Fibroblast of peridontal ligament (primary cell): ENCODE results near the gene PPIAL4G.
"Not testable (repeated sequence)": the region's sequence is repeated elsewhere in the genome, so short reads cannot be mapped to it uniquely, and the experiment has no call there.

Source experiments
- DNase-seq: peaks from one replicate; pipeline ENCODE4 v3.0.0-alpha.2; 2010; ENCODE audit errors: extremely low read depth

The PPIAL4G gene

GRCh38 chr1:148483029-148483428, at the start of gene PPIAL4G:
PPIAL4G (minus strand) TSS chr1:148483302; CDS start chr1:148483252, 50 bp downstream.
- DNase-seq = not testable (repeated sequence)

- not testable (repeated sequence) for DNase-seq
These were observed 49.1 kb upstream of the PPIAL4G start for GRCh38 chr1:148532158-148532557.

- peak; percentile 66 for DNase-seq
These were observed 46.0 kb upstream of the PPIAL4G start for GRCh38 chr1:148529101-148529567.

- DNase-seq = not testable (repeated sequence)
These were observed 45.5 kb upstream of the PPIAL4G start for GRCh38 chr1:148528591-148528990.

- DNase-seq = not testable (repeated sequence)
These were observed 43.5 kb upstream of the PPIAL4G start for GRCh38 chr1:148526587-148526986.

GRCh38 chr1:148523205-148524144, 40.4 kb upstream of the PPIAL4G start:
- DNase-seq = not testable (repeated sequence)

- DNase-seq = peak; percentile 92
These were observed 39.6 kb upstream of the PPIAL4G start for GRCh38 chr1:148522561-148523204.

- peak; percentile 62 for DNase-seq
These were observed 39.0 kb upstream of the PPIAL4G start for GRCh38 chr1:148522072-148522471.

- DNase-seq = not testable (repeated sequence)
These were observed 31.2 kb upstream of the PPIAL4G start for GRCh38 chr1:148514310-148514709.

- DNase-seq = peak; percentile 30
These were observed 29.6 kb upstream of the PPIAL4G start for GRCh38 chr1:148512571-148513184.

- not testable (repeated sequence) for DNase-seq
These were observed 10.8 kb upstream of the PPIAL4G start for GRCh38 chr1:148493933-148494332.

- DNase-seq = not testable (repeated sequence)
These were observed 2.0 kb downstream of the PPIAL4G start for GRCh38 chr1:148481134-148481533.

GRCh38 chr1:148459694-148460093, 23.4 kb downstream of the PPIAL4G start:
- not testable (repeated sequence) for DNase-seq

GRCh38 chr1:148458901-148459581, 24.1 kb downstream of the PPIAL4G start:
- peak; percentile 7 for DNase-seq

- DNase-seq = not testable (repeated sequence)
These were observed 24.7 kb downstream of the PPIAL4G start for GRCh38 chr1:148458398-148458797.

GRCh38 chr1:148452845-148453244, 30.3 kb downstream of the PPIAL4G start:
- peak; percentile 67 for DNase-seq

GRCh38 chr1:148439654-148440325, 43.3 kb downstream of the PPIAL4G start:
- DNase-seq = not testable (repeated sequence)

GRCh38 chr1:148435406-148435805, 47.7 kb downstream of the PPIAL4G start:
- DNase-seq = no peak

- DNase-seq = no peak
These were observed 48.3 kb downstream of the PPIAL4G start for GRCh38 chr1:148434832-148435231.

- not testable (repeated sequence) for DNase-seq
These were observed 50.2 kb downstream of the PPIAL4G start for GRCh38 chr1:148432916-148433317.
